GM19099 (cell line): ENCODE measurements around the gene FAM240A.

ENCODE experiments used
- POLR2A ChIP-seq: IDR thresholded peaks from 3 replicates; pipeline ENCODE4 v1.6.1; 2011; ENCODE audit warnings: low read depth; ENCODE audit not compliant: insufficient read length; ENCODE audit errors: extremely low read depth

FAM240A gene

GRCh38 chr3:46614431-46614830 lies 2.1 kb downstream of the FAM240A start:
- no peak for TF ChIP-seq POLR2A

DNA sequence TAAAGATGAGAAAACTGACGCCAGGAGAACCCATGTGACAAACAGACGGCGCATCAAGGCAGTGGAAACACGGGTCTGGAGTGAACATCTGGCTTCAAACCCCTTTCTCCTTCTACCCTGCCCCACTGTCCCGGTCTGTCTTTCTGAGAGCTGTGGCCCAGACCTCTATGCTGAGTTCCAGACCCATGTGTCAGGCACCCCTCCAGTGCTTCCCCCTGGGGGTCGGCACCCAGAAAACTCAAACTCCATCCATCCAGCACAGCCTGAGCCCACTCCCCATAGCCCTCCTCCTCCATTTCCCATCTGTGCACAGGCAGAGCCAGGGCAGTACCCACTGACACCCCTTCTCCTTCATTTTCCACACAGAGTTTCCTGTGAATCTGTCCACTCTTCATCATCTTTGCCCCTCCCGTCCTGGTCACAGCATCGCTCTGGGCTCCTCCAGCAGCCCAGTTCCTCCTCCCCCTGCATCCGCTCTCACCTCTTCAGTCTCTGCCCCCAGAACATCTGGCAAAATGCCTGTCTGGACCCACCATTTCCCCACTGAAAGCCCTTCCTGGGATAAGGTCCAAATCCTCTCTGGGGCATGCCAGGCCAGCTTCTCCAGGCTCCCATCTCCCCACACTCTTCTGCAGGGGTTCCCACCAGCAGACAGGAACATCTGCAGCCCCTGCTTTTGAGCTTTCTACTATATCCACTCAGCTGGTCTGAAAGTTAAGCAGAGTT lies 2.9 kb downstream of the FAM240A start:
- no peak for TF ChIP-seq POLR2A

DNA sequence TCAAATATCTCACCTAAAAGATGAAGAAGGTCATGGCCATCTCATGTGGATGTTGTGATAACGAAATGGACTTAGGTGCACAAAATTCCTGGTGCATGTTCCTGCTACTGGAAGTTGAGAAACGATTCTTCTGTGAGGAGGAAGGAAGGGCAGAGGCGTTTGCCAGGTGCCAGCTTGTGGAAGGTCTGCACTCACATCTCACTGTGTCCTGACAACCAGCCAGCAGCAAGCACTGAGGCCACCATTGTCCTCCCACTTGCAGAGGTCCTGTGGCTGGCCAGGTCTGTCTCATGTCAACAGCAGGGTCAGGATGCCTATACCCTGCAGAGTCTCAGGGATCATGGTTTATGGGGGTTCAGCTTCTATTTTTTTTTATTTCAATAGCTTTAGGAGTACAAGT lies 3.7 kb downstream of the FAM240A start:
- TF ChIP-seq POLR2A, result no peak

DNA sequence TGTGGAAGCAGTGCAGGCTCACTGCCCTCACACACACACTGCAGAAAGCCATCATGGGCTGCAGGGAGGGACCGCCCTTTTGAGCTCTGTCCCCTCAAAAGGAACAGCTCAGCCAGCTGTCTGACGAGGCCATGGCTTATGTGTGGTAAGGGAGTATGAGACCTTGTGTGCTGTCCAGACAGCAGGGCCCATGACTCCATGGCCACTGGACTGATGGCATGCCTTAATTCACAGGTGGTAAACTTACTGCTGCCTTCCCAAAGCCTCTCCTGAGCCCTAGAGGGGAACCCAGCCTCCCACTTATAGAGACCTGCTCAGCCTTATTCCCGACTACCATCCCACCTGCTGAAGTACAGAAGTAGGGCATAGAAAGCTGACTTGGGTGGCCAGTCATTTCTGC lies 5.6 kb downstream of the FAM240A start:
- no peak for TF ChIP-seq POLR2A

DNA sequence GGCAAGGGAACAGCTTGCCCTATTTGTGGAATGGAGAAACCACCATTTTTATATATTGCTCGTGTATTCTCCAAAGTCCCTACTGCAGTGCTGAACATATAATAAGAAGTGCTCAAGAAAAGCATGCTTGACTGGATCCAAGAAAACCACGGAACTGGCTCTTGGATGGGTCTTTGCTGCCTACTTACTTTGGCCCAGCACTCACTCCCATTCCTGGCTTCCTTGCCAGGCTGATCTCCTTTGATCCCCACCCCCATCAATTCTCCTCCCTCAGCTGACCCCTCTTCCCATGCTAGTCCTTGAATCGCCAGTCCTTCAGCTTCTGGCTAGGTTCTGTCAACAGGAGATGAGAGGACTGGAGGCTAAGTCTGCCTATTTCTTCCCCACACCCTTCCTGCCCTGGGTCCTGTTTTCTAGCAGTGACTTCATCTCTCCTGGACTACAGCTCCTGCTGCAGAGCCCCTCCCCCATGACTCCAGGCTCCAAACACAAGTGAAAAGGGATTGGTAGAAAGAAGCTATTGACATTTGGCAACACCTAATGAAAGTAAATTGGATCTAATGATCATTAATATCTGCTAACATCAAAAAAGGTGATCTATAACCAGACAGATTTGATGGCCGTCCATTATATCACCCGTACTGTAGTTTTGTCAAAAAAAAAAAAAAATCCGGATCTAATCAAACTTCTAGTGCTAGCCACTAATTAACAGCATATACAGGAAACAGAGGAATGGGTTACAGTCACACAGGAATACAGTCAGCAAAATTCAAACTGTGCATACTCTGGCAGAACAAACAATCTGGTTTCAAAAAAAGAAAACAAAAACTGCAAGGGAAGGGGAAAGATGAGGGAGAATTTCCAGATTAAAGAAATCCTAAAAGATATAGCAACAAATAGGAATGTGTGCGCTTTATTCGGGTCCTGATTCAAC lies 7.8 kb downstream of the FAM240A start:
- no peak for TF ChIP-seq POLR2A

DNA sequence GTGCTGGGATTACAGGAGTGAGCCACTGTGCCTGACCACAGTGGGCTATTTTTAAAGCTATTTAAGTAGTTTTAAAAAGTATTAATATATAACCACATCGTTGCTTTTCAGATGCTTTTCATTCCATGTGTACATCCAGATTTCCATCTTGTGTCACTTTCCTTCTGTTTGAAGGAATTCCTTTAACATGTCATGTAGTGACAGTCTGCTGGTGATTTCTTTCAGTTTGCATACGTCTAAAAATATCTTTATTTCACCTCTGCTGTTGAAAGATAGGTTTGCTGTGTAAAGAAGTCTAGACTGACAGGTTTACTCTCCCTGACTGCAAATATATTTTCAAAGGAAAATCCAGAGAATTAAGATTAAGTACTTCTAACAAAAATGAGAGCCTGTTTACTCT lies 12.2 kb downstream of the FAM240A start:
- no peak for TF ChIP-seq POLR2A

DNA sequence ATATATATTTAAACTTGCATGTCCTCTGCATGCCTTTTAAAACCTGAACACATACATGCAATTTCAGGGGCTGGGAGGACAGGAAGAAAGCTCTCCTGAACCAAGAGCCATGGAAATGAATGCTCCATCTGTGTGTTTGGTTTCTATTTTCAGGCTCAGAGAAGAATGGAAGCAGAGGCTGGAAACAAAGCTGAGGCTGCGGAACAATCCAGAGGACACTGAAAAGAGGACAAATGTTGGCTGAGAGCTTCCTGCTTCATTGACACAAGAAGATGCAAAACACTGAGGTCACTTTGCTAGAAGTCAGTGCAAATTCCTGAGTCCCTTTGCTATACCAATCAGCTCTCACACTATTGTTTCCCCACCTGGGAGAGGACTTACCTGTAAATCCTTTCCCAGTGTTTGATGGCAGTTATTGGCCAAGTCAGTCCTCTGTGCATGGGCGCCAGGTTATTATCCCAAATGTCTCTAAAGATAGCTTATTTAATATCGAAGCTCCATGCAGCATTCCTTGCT lies 12.7 kb downstream of the FAM240A start:
- TF ChIP-seq POLR2A, result no peak

DNA sequence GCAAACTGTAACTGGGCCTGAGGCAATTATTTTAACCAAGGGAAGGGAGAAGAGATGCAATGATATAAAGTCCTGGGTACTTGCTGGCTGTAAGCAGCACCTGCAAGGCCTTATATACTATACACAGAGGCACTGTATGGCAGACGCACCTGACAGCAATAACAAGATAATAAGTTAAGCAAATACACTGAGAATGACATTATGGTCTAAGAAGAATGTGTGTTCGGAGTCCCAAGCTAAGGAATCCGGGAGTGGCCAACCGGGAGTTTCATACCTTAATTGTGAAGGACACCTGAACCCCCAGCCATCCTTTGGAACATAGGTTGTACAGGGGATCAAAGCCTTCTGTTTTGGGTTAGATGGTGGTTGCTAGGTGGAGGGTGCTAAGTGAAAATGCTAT lies 13.7 kb downstream of the FAM240A start:
- no peak for TF ChIP-seq POLR2A

GRCh38 chr3:46627078-46627477 lies 14.8 kb downstream of the FAM240A start:
- no peak for TF ChIP-seq POLR2A

GRCh38 chr3:46628901-46629369 lies 16.6 kb downstream of the FAM240A start:
- TF ChIP-seq POLR2A, result no peak

DNA sequence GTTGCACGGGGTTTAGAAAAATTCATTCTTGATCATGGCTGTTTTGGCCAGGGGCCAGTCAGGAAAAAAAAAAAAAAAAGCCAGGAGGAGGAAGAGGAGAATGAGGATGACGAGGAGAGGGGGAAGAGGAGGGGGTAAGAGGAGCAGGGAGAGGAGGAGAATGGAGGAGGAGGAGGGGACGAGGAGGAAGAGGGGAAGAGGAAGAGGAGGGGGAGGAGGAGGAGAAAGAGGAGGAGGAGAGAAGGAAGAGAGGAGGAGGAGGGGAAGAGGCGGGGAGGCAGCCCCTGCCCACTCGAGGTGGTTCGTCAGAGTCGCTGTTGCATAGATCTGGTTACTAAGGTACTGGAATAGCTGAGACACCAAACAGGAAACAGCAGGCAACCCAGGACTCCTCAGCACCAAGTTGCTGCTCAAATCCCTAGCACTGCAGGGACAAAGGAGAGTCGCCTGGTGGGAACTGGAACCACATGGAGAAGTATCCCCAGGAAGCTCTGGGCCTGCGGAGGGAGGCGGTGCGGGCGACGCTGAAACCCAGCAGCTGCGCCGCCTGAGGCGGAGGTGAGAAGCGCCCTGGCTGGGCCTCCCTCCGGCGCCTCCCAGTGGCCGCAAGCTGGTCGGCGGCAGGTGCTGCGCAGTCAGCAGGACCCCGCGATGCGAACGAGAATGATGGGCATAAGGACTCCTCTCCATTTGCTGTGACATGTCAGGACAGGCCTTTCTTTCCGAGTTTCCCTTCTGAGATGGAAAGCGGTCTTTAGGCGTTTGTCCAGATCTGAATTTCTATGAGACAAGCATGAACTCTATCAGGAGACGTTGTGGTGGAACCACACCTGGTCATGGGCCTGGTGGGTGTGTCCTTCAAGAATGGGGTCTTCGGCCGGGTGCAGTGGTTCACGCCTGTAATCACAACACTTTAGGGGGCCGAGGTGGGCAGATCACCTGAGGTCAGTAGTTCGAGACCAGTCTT lies 17.5 kb downstream of the FAM240A start:
- TF ChIP-seq POLR2A, result no peak

- TF ChIP-seq POLR2A, result no peak
These were observed 20.5 kb downstream of the FAM240A start for GRCh38 chr3:46632792-46633191.

GRCh38 chr3:46634856-46635255 lies 22.5 kb downstream of the FAM240A start:
- TF ChIP-seq POLR2A, result no peak

GRCh38 chr3:46639221-46639620 lies 26.9 kb downstream of the FAM240A start:
- no peak for TF ChIP-seq POLR2A
